Neuronal stem cell (in vitro differentiated cells): Measurements from ENCODE around the gene DPH7.
A peak's percentile ranks its signal among the peaks of the same experiment; 100 is the strongest.

Source experiments
- DNase-seq: peaks from one replicate; pipeline ENCODE4 v3.0.0-alpha.2; 2013; ENCODE audit warnings: low spot score
- H2AFZ ChIP-seq: one replicate; pipeline ENCODE4 v1.6.1; 2013; ENCODE audit warnings: mild to moderate bottlenecking, low read length, inconsistent platforms
- H2AK5ac ChIP-seq: 2 replicates; pipeline ENCODE4 v1.6.1; 2013; ENCODE audit warnings: low read depth, mild to moderate bottlenecking, inconsistent platforms, low read length, moderate library complexity, mixed read lengths
- H2BK120ac ChIP-seq: 2 replicates; pipeline ENCODE4 v1.6.1; 2013; ENCODE audit warnings: low read depth, mild to moderate bottlenecking, inconsistent platforms, low read length, moderate library complexity, mixed read lengths
- H2BK12ac ChIP-seq: one replicate; pipeline ENCODE4 v1.6.1; 2013; ENCODE audit warnings: low read length, inconsistent platforms
- H2BK15ac ChIP-seq: 2 replicates; pipeline ENCODE4 v1.6.1; 2013; ENCODE audit warnings: mild to moderate bottlenecking, low read length, inconsistent platforms, mixed read lengths
- H2BK5ac ChIP-seq: one replicate; pipeline ENCODE4 v1.6.1; 2013; ENCODE audit warnings: inconsistent platforms, mild to moderate bottlenecking, low read length, moderate library complexity
- H3K14ac ChIP-seq: one replicate; pipeline ENCODE4 v1.6.1; 2013; ENCODE audit warnings: low read length, inconsistent platforms
- H3K18ac ChIP-seq: 2 replicates; pipeline ENCODE4 v1.6.1; 2013; ENCODE audit warnings: low read length, inconsistent platforms
- H3K23ac ChIP-seq: 2 replicates; pipeline ENCODE4 v1.6.1; 2013; ENCODE audit warnings: low read depth, mild to moderate bottlenecking, mixed read lengths, low read length, inconsistent platforms; ENCODE audit not compliant: poor library complexity
- H3K27ac ChIP-seq: replicated peaks from 3 replicates; pipeline ENCODE4 v1.5.1; 2013; ENCODE audit warnings: low read length, inconsistent platforms
- H3K27me3 ChIP-seq, 3 experiments: 2 replicates each; pipeline ENCODE4 v1.6.1; 2013; ENCODE audit warnings: low read length in 3 of 3, mild to moderate bottlenecking in 2 of 3, inconsistent platforms in 1 of 3, low read depth in 1 of 3, mixed read lengths in 1 of 3, moderate library complexity in 1 of 3; ENCODE audit not compliant: control insufficient read depth in 3 of 3, insufficient read depth in 3 of 3
- H3K36me3 ChIP-seq, 2 donors: replicated peaks in 1 of 2; 2 replicates each; pipeline ENCODE4 v1.6.1; 2013; ENCODE audit warnings: low read length in 2 of 2; ENCODE audit not compliant: control insufficient read depth in 2 of 2, insufficient read depth in 2 of 2
- H3K4ac ChIP-seq: 2 replicates; pipeline ENCODE4 v1.6.1; 2013; ENCODE audit warnings: inconsistent platforms, mild to moderate bottlenecking, low read length, moderate library complexity
- H3K4me1 ChIP-seq, 2 donors: 1 replicate in 1 of 2; 2 replicates in 1 of 2; pipeline ENCODE4 v1.6.1; 2013; ENCODE audit warnings: low read length in 2 of 2, low read depth in 1 of 2; ENCODE audit not compliant: control insufficient read depth in 2 of 2, insufficient read depth in 1 of 2
- H3K4me2 ChIP-seq: one replicate; pipeline ENCODE4 v1.6.1; 2013; ENCODE audit warnings: mild to moderate bottlenecking, low read length, inconsistent platforms; ENCODE audit not compliant: insufficient read depth, poor library complexity, severe bottlenecking
- H3K4me3 ChIP-seq, 2 donors: 2 replicates each; pipeline ENCODE4 v1.5.1; 2013; ENCODE audit warnings: low read length in 2 of 2, mild to moderate bottlenecking in 2 of 2, inconsistent platforms in 1 of 2, moderate library complexity in 1 of 2
- H3K79me1 ChIP-seq: one replicate; pipeline ENCODE4 v1.6.1; 2013; ENCODE audit warnings: low read depth, mild to moderate bottlenecking, inconsistent platforms, low read length, moderate library complexity
- H3K9ac ChIP-seq: one replicate; pipeline ENCODE4 v1.6.1; 2013; ENCODE audit warnings: mild to moderate bottlenecking, low read depth, low read length, inconsistent platforms; ENCODE audit not compliant: poor library complexity
- H3K9me3 ChIP-seq, 2 donors: replicated peaks in 1 of 2; 2 replicates each; pipeline versions ENCODE3 to v1.6.1; 2013; ENCODE audit warnings: low read length in 2 of 2, mild to moderate bottlenecking in 2 of 2, inconsistent platforms in 1 of 2, low read depth in 1 of 2, mixed read lengths in 1 of 2, moderate library complexity in 1 of 2; ENCODE audit not compliant: control insufficient read depth in 2 of 2, insufficient read depth in 1 of 2
- H4K8ac ChIP-seq: one replicate; pipeline ENCODE4 v1.6.1; 2013; ENCODE audit warnings: low read depth, mild to moderate bottlenecking, inconsistent platforms, low read length, moderate library complexity
- H4K91ac ChIP-seq: one replicate; pipeline ENCODE4 v1.6.1; 2013; ENCODE audit warnings: low read length, low read depth, mild to moderate bottlenecking, inconsistent platforms; ENCODE audit not compliant: poor library complexity
- WGBS, 2 donors: extraction: QIAGEN DNeasy Blood & Tissue Kit; methylation state at CpG; one replicate each; pipeline ENCODE4 v1.1.7; 2013; ENCODE audit warnings: missing lambda C conversion rate in 2 of 2, mixed read lengths in 1 of 2; ENCODE audit not compliant: insufficient read length in 2 of 2, insufficient replicate concordance in 1 of 2; ENCODE audit errors: extremely low coverage in 2 of 2; 5-methylcytosine and 5-hydroxymethylcytosine counted together

The DPH7 gene

GRCh38 chr9:137588311-137588710, 9.6 kb upstream of the DPH7 start:
- Histone ChIP-seq H3K4me2 (no peak overlapping the region), H3K23ac (no peak overlapping the region), H3K4me3 (peak overlapping the region in 1 of 2 donors; percentile 97), H3K14ac (no peak overlapping the region), H3K27me3 (no peaks in the 10 kb centered on the region), H2BK15ac (no peak overlapping the region), H4K91ac (no peak overlapping the region), H3K4me1 (peaks cover 7 to 13% of the 10 kb centered on the region in 2 donors), H2AK5ac (no peak overlapping the region), H3K27ac (no peak overlapping the region), H3K9me3 (no peaks in the 10 kb centered on the region), H2AFZ (no peak overlapping the region), H3K4ac (no peak overlapping the region), H3K9ac (no peak overlapping the region), H3K79me1 (peaks cover 28% of the 10 kb centered on the region), H2BK5ac (no peak overlapping the region), H3K36me3 (peaks cover 39 to 61% of the 10 kb centered on the region in 2 donors), H2BK12ac (no peak overlapping the region), H4K8ac (no peak overlapping the region), H2BK120ac (no peak overlapping the region), H3K18ac (no peak overlapping the region)
- no peak for DNase-seq
- WGBS, 2 donors, result no CpG with 5 or more reads among the region's 13 CpGs

GRCh38 chr9:137586854-137587253, 8.1 kb upstream of the DPH7 start:
- H3K9ac ChIP-seq, result no peak overlapping the region
- no peak overlapping the region for H3K4ac ChIP-seq
- no peak overlapping the region for H2BK15ac ChIP-seq
- no peaks in the 10 kb centered on the region for H3K27me3 ChIP-seq
- no peak overlapping the region for H3K14ac ChIP-seq
- no peak overlapping the region for H3K27ac ChIP-seq
- H3K4me1 ChIP-seq, result peaks cover 7 to 13% of the 10 kb centered on the region in 2 donors
- no peak overlapping the region for H3K18ac ChIP-seq
- no peak overlapping the region for H2BK120ac ChIP-seq
- H4K91ac ChIP-seq, result no peak overlapping the region
- H4K8ac ChIP-seq, result no peak overlapping the region
- peaks cover 52 to 75% of the 10 kb centered on the region in 2 donors for H3K36me3 ChIP-seq
- H3K23ac ChIP-seq, result no peak overlapping the region
- no peak overlapping the region for H3K4me3 ChIP-seq
- no peak for DNase-seq
- H3K9me3 ChIP-seq, result no peaks in the 10 kb centered on the region
- no peak overlapping the region for H2AFZ ChIP-seq
- H2AK5ac ChIP-seq, result no peak overlapping the region
- no CpG with 5 or more reads among the region's 14 CpGs for WGBS, 2 donors
- no peak overlapping the region for H3K4me2 ChIP-seq
- H2BK5ac ChIP-seq, result no peak overlapping the region
- peaks cover 26% of the 10 kb centered on the region for H3K79me1 ChIP-seq
- no peak overlapping the region for H2BK12ac ChIP-seq

- Histone ChIP-seq H3K23ac (peak overlapping the region; percentile 32), H3K14ac (no peak overlapping the region), H3K4me1 (peaks cover 0 to 4% of the 10 kb centered on the region in 2 donors), H3K79me1 (peaks cover 17% of the 10 kb centered on the region), H3K9me3 (no peaks in the 10 kb centered on the region), H2BK15ac (no peak overlapping the region), H2BK5ac (no peak overlapping the region), H2BK12ac (no peak overlapping the region), H3K4ac (no peak overlapping the region), H4K91ac (no peak overlapping the region), H3K27ac (no peak overlapping the region), H3K4me2 (no peak overlapping the region), H3K27me3 (no peaks in the 10 kb centered on the region), H2BK120ac (no peak overlapping the region), H3K9ac (no peak overlapping the region), H3K18ac (no peak overlapping the region), H3K36me3 (peaks cover 63 to 86% of the 10 kb centered on the region in 2 donors), H2AK5ac (no peak overlapping the region), H3K4me3 (no peak overlapping the region), H4K8ac (no peak overlapping the region), H2AFZ (no peak overlapping the region)
- no peak for DNase-seq
- no CpG with 5 or more reads among the region's 8 CpGs for WGBS, 2 donors
Observed at GRCh38 chr9:137583957-137584356, 5.2 kb upstream of the DPH7 start.

GRCh38 chr9:137583347-137583746, 4.6 kb upstream of the DPH7 start:
- H2BK15ac ChIP-seq, result no peak overlapping the region

More at GRCh38 chr9:137583347-137583746, 4.6 kb upstream of the DPH7 start:
- Histone ChIP-seq H3K23ac (no peak overlapping the region), H3K9me3 (no peaks in the 10 kb centered on the region), H2BK12ac (no peak overlapping the region), H3K18ac (no peak overlapping the region), H2BK5ac (no peak overlapping the region), H3K4me3 (no peak overlapping the region), H3K14ac (no peak overlapping the region), H3K36me3 (peaks cover 58 to 80% of the 10 kb centered on the region in 2 donors), H4K91ac (no peak overlapping the region), H3K4me2 (no peak overlapping the region), H3K27me3 (no peaks in the 10 kb centered on the region), H3K27ac (no peak overlapping the region), H3K9ac (no peak overlapping the region), H3K79me1 (peaks cover 13% of the 10 kb centered on the region), H2AK5ac (no peak overlapping the region), H2AFZ (no peak overlapping the region), H3K4me1 (no peaks in the 10 kb centered on the region), H4K8ac (no peak overlapping the region), H3K4ac (no peak overlapping the region), H2BK120ac (no peak overlapping the region)
- DNase-seq, result no peak
- WGBS, 2 donors, result no CpG with 5 or more reads among the region's 14 CpGs
